Activated naive CD4-positive, alpha-beta T cell treated with anti-CD3 and anti-CD28 coated beads for 36 hours (primary cell): ENCODE results near the gene MPG. TPM values are rescaled to one million over a fixed set of nuclear protein-coding genes. Genes with fewer than 3 reads are reported as not detected.

Experiments
- CTCF ChIA-PET: fragments of 350-600 bp; sonication (Branson Sonifier 250); formaldehyde crosslinking; loops from one replicate; lab custom pipeline; 2021; ENCODE audit warnings: antibody characterized with exemption; lab: Charles Lee
- DNase-seq: peaks from one replicate; pipeline ENCODE4 v3.0.0-alpha.2; 2020
- H3K27ac Mint-ChIP-seq: one replicate; pipeline ENCODE4 v1.8.0; 2021; ENCODE audit warnings: mild to moderate bottlenecking, mixed read lengths
- H3K27me3 Mint-ChIP-seq: one replicate; pipeline ENCODE4 v1.8.0; 2021; ENCODE audit warnings: low read depth, mixed read lengths
- H3K36me3 Mint-ChIP-seq: one replicate; pipeline ENCODE4 v1.8.0; 2021; ENCODE audit warnings: low read depth, mixed read lengths
- H3K4me1 Mint-ChIP-seq: one replicate; pipeline ENCODE4 v1.8.0; 2021; ENCODE audit warnings: low read depth, mixed read lengths
- H3K4me3 Mint-ChIP-seq: one replicate; pipeline ENCODE4 v1.8.0; 2021; ENCODE audit warnings: mild to moderate bottlenecking, moderate library complexity, mixed read lengths
- H3K9me3 Mint-ChIP-seq: one replicate; pipeline ENCODE4 v1.8.0; 2021; ENCODE audit warnings: mixed read lengths
- intact Hi-C: fragments of 100-400 bp; cut with micrococcal nuclease; formaldehyde crosslinking; loops from one replicate; pipeline ENCODE4 v1.15.1; 2023
- total RNA-seq, 2 experiments: library from RNA; stranded (reverse); gene quantifications; one replicate each; pipeline ENCODE4 v1.2.3, GENCODE V29; 2021

The MPG gene
- total RNA-seq, 2 experiments from 2014 or later: 38.6 to 38.8 TPM

DNA sequence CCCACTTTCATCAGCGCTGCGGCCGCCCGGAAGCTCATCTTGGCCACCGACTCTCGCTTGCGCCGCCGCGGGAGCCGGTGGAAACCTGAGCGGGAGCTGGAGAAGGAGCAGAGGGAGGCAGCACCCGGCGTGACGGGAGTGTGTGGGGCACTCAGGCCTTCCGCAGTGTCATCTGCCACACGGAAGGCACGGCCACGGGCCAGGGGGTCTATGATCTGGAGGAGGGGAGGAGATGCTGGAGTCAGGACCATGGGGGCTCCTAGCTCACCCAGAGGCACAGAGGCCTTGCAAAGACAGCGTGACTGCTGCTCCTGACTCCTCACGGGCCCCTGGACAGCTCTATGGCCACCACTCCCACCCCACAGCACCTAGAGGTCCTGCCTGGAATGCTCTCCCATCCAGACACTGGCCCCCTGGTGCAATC is 15.0 kb upstream of the MPG start:
- Mint-ChIP-seq H3K36me3 (no peaks in the 10 kb centered on the region), H3K27me3 (peaks cover 3% of the 10 kb centered on the region), H3K9me3 (no peaks in the 10 kb centered on the region), H3K27ac (no peak overlapping the region), H3K4me3 (no peak overlapping the region), H3K4me1 (peaks cover 4% of the 10 kb centered on the region)
- intact Hi-C loops: no loop called here
- DNase-seq: no peak
- CTCF ChIA-PET: interaction anchor here (0.8 to 10.7 kb wide), 3 partner anchors 14 to 119 kb away, joined by 3 to 216 read pairs (median 37); partner anchors contain the start of gene MPG

DNA sequence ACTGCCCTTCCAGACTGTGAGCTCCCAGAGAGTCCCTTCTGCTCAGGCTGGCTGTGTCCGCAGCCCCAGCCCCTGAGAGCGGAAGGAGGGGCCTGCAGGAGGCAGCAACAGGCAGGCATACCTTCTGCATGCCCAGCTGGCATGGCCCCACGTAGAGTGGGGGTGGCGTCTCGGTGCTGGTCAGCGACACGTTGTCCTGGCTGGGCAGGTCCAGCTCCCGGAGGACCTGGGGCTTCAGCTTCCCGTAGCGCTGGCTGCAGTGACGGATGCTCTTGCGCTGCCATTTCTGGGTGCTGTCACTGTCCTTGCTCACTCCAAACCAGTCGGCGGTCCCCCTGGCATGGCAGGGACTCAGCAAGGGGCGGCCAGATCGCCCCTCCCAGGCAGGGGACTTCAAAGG is 14.6 kb upstream of the MPG start:
- Mint-ChIP-seq H3K9me3 (no peaks in the 10 kb centered on the region), H3K4me1 (peaks cover 4% of the 10 kb centered on the region), H3K27ac (no peak overlapping the region), H3K27me3 (peaks cover 3% of the 10 kb centered on the region), H3K4me3 (no peak overlapping the region), H3K36me3 (no peaks in the 10 kb centered on the region)
- no peak for DNase-seq
- intact Hi-C loops: no loop called here
- CTCF ChIA-PET: interaction anchor here (0.6 to 10.7 kb wide), 4 partner anchors 13 to 119 kb away, joined by 3 to 216 read pairs (median 20); partner anchors contain the start of gene MPG

DNA sequence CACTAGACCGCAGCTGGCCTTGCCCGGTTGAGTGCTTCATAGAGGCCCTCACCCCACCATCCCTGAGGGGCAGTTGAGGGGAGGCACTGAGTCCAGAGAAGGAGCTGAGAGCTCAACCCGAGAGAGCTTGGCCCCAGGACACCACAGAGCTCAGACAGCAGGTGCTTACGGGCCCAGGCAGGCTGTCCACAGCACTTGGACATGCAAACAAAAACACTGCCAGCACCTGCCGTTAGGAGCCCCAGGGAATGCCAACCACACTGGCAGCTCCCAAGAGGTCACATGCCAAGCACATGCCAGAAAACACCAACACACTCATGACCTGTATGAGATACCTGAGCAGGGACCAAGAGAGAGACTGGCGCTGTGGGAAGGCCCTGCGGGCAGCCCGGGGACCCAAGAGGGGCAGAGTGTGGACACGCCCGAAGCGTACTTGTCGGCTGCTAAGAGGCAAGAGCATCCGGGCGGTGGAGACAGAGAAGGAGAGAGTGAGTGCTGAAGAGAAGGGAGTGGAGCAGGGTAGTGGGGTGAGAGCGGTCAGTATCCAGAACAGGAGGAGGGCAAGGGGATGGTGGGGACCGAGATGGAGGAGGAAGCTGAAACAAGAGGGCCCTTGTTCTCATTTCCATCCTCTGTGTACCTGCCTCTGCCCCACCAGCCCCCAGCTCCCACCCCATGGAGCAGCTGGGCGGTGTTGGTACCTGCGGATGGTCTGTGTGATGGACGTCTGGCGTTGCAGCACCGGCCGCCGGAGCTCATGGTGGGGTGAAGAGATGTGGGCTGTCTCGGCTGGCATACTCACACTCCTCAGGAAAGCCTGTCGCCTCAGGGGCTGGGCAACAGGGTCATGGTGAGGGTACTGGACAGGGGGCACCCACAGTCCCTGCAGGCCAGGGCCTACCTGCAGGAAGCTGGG is 13.8 kb upstream of the MPG start:
- intact Hi-C loops: no loop called here
- Mint-ChIP-seq H3K4me3 (no peak overlapping the region), H3K27me3 (peaks cover 3% of the 10 kb centered on the region), H3K36me3 (no peaks in the 10 kb centered on the region), H3K9me3 (no peaks in the 10 kb centered on the region), H3K27ac (no peak overlapping the region), H3K4me1 (peaks cover 4% of the 10 kb centered on the region)
- DNase-seq: no peak
- CTCF ChIA-PET: interaction anchor here (0.6 to 10.7 kb wide), 7 partner anchors 12 to 298 kb away, joined by 3 to 216 read pairs (median 8); partner anchors contain the start of genes HBQ1 and MPG

DNA sequence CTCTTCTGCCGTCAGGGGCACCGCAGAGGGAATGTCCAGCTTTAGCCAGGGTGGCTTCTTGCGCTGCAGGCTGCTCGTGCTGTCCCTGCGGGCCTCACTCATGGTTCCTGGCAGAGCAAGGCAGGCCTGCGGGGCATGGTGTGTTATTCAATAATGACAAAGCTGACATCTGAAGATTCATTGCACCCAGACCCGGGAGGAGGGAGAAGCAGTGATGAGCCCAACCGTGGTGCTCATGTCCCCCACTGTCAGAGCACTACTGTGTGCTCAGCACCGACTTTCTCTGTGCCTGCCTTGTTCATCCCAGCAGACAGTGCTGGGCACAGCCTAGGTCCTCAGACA is 13.1 kb upstream of the MPG start:
- Mint-ChIP-seq H3K27ac (no peak overlapping the region), H3K36me3 (no peaks in the 10 kb centered on the region), H3K4me1 (peaks cover 4% of the 10 kb centered on the region), H3K27me3 (peaks cover 9% of the 10 kb centered on the region), H3K4me3 (no peak overlapping the region), H3K9me3 (no peaks in the 10 kb centered on the region)
- intact Hi-C loops: loop anchor here (1.0 kb wide), 3 partner anchors 32 to 297 kb away; no protein-coding TSS in a partner anchor
- CTCF ChIA-PET: interaction anchor here (0.7 to 10.7 kb wide), 10 partner anchors 12 to 298 kb away, joined by 3 to 216 read pairs (median 10); partner anchors contain the start of genes HBQ1 and MPG
- no peak for DNase-seq

DNA sequence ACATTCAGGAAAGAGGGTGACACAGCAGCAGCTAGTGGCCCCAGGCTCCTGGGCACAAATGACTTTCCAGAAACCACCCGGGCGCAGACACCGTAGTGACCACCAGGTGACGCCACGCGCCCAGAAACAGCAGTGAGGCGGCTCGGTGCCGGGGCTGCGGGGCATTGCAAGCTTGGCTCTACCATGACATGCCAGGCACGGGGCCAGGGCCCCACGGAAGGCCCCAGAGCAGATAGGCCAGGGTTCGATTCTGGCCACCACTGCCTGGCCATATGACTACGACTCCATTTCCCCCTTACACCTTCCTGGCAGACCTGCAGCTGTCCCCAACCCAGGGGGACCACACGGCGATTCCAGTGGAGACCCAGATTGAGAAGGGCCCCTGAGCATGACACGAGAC is 12.3 kb upstream of the MPG start:
- Mint-ChIP-seq H3K9me3 (no peaks in the 10 kb centered on the region), H3K4me1 (peaks cover 4% of the 10 kb centered on the region), H3K27ac (no peak overlapping the region), H3K4me3 (no peak overlapping the region), H3K36me3 (no peaks in the 10 kb centered on the region), H3K27me3 (peaks cover 12% of the 10 kb centered on the region)
- intact Hi-C loops: loop anchor here (1.0 kb wide), 3 partner anchors 32 to 297 kb away; no protein-coding TSS in a partner anchor
- peak; percentile 93 for DNase-seq
- CTCF ChIA-PET: interaction anchor here (0.8 to 10.7 kb wide), 13 partner anchors 8 to 297 kb away, joined by 3 to 216 read pairs (median 8); partner anchors contain the start of genes HBQ1 and MPG

DNA sequence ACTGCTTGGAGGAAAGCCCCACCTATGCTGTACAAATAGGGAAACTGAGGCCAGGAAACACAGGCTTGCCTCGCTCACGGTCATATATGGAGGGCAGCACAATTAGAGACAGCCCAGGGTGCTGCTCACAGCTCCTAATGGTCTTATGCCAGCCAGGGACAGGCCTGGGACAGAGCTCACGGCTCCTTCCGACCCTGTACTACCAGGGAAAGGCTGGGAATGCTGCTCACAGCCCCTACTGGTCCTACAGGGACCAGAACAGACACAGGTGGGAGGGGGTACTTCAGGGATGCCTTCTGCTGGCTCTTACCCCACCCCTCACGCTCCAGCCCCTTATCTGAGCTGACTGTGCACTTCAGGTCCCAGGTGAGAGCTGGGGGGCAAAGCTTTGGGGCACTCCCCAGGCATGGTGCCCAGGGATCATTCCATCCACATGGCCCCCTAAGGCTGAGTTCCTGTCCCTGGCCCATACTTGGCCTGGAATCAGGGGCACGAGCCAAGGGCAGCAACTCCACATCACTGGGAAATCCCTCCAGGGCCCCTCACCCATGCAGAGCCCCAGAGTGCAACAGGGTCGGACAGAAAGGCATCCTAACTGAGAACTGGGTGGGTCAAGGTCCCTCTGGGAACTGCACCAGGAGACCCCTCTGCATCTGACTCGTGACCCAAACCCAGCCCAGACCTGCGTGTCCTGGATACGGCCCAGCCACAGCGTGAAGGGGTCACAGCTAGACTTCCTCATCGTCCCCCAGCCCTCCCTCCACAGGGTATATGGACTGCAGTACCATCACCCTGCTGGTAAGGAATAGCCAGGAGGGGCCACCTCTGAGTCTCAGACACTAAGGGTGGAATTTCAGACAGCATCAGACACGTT is 11.5 kb upstream of the MPG start:
- no peak overlapping the region for H3K4me3 Mint-ChIP-seq
- DNase-seq: no peak
- H3K27me3 Mint-ChIP-seq: peaks cover 16% of the 10 kb centered on the region
- CTCF ChIA-PET: interaction anchor here (0.8 to 10.7 kb wide), 12 partner anchors 9 to 296 kb away, joined by 3 to 216 read pairs (median 10); partner anchors contain the start of genes HBQ1 and MPG
- H3K36me3 Mint-ChIP-seq: no peaks in the 10 kb centered on the region
- H3K9me3 Mint-ChIP-seq: no peaks in the 10 kb centered on the region
- peaks cover 4% of the 10 kb centered on the region for H3K4me1 Mint-ChIP-seq
- H3K27ac Mint-ChIP-seq: no peak overlapping the region
- intact Hi-C loops: no loop called here

DNA sequence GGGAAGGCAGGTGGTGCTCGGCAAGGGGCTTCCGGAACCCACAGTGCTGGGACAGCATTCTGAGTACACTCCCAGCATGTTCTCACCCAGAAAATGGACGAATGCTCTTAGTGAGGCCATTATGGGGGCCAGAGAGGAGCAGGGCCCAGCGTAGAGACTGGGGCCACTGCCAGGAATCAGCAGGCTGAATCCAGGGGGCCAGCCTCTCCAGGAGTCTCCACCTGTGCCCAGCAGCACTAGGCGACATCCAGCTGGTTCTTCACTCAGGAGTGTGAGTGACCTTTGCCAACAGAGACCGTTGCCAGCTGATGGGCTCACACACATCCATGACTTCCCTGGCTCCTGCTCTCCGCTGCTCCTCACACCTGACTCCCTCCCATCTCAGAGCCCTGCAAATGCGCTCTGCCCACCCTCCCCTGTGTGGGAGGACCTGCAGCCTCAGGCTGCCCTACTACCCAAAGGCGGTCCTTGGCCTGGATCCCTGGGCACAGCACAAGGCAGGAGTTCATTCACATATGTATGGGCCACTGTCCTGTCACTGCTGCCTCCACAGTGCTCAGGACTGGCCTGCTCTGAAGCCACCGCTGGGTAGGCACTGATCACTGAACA is 10.7 kb upstream of the MPG start:
- intact Hi-C loops: no loop called here

DNA sequence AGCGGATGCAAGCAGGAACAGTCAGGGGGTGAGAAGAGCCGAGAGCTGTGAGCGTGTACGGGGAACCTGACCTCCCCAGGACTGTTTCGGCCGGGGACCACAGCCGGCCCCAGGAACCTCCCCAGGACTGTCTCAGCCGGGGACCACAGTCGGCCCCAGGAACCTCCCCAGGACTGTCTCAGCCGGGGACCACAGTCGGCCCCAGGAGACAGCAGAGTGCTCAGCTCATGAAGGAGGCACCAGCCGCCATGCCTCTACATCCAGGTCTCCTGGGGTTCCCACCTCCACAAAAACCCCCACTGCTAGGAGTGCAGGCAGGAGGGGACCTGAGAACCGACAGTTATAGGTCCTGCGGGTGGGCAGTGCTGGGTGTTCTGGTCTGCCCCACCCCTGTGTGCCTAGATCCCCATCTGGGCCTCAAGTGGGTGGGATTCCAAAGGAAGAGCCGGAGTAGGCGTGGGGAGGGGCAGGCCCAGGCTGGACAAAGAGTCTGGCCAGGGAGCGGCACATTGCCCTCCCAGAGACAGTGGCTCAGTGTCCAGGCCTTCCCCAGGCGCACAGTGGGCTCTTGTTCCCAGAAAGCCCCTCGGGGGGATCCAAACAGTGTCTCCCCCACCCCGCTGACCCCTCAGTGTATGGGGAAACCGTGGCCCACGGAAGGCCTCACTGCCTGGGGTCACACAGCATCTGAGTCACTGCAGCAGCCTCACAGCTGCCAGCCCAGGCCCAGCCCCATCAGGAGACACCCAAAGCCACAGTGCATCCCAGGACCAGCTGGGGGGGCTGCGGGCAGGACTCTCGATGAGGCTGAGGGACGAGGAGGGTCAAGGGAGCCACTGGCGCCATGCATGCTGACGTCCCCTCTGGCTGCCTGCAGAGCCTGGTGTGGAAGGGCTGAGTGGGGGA is 9.9 kb upstream of the MPG start:
- Mint-ChIP-seq H3K27ac (no peak overlapping the region), H3K27me3 (peaks cover 23% of the 10 kb centered on the region), H3K4me1 (peaks cover 9% of the 10 kb centered on the region), H3K36me3 (no peaks in the 10 kb centered on the region), H3K4me3 (no peak overlapping the region), H3K9me3 (no peaks in the 10 kb centered on the region)
- DNase-seq: no peak
- intact Hi-C loops: no loop called here
- CTCF ChIA-PET: interaction anchor here (1.9 to 10.7 kb wide), 2 partner anchors 27 to 39 kb away, joined by 6 to 216 read pairs; no protein-coding TSS in a partner anchor

More for the DNA sequence above, 10.7 kb upstream of the MPG start:
- no peaks in the 10 kb centered on the region for H3K9me3 Mint-ChIP-seq
- H3K4me1 Mint-ChIP-seq: peaks cover 6% of the 10 kb centered on the region
- peaks cover 19% of the 10 kb centered on the region for H3K27me3 Mint-ChIP-seq
- H3K36me3 Mint-ChIP-seq: no peaks in the 10 kb centered on the region
- H3K4me3 Mint-ChIP-seq: no peak overlapping the region
- CTCF ChIA-PET: interaction anchor here (1.4 to 10.7 kb wide), 6 partner anchors 10 to 295 kb away, joined by 3 to 216 read pairs (median 12); partner anchors contain the start of gene HBQ1
- DNase-seq: no peak
- H3K27ac Mint-ChIP-seq: no peak overlapping the region

DNA sequence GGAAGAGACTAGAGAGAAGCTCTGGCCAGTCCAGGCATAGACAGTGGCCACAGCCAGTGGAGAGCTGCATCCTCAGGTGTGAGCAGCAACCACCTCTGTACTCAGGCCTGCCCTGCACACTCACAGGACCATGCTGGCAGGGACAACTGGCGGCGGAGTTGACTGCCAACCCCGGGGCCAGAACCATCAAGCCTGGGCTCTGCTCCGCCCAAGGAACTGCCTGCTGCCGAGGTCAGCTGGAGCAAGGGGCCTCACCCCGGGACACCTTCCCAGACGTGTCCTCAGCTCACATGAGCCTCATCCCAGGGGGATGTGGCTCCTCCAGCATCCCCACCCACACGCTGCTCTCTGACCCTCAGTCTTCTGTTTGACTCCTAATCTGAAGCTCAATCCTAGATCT is 8.8 kb upstream of the MPG start:
- Mint-ChIP-seq H3K9me3 (no peaks in the 10 kb centered on the region), H3K36me3 (no peaks in the 10 kb centered on the region), H3K4me3 (no peak overlapping the region), H3K27ac (no peak overlapping the region), H3K4me1 (peaks cover 9% of the 10 kb centered on the region), H3K27me3 (peaks cover 29% of the 10 kb centered on the region)
- no peak for DNase-seq
- CTCF ChIA-PET: interaction anchor here (1.0 to 10.7 kb wide), 4 partner anchors 26 to 293 kb away, joined by 3 to 216 read pairs (median 5); no protein-coding TSS in a partner anchor
- intact Hi-C loops: no loop called here

DNA sequence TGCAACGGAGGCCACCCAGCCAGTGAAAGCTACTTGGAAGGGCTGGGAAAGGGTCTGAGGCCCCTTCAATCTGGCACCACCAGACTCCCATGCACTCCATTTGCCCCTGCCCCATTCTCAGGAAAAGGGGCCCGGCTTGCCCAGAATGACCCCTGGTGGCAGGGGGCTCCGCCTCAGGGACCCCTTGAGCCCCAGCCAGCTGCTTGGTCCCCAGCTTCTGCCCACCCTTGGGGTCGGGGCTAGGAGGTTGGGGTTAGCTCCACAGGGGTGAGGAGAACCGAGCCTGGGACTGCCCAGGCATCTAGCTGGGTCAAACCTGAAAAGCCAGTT is 6.8 kb upstream of the MPG start:
- Mint-ChIP-seq H3K4me1 (peaks cover 4% of the 10 kb centered on the region), H3K9me3 (no peaks in the 10 kb centered on the region), H3K27me3 (peaks cover 26% of the 10 kb centered on the region), H3K4me3 (no peak overlapping the region), H3K36me3 (no peaks in the 10 kb centered on the region), H3K27ac (no peak overlapping the region)
- CTCF ChIA-PET: interaction anchor here (10.7 kb wide), 1 partner anchor 24 kb away, joined by 216 read pairs; no protein-coding TSS in a partner anchor
- intact Hi-C loops: no loop called here
- no peak for DNase-seq
